ENCODE measurements around the gene TFEB.

DNA sequence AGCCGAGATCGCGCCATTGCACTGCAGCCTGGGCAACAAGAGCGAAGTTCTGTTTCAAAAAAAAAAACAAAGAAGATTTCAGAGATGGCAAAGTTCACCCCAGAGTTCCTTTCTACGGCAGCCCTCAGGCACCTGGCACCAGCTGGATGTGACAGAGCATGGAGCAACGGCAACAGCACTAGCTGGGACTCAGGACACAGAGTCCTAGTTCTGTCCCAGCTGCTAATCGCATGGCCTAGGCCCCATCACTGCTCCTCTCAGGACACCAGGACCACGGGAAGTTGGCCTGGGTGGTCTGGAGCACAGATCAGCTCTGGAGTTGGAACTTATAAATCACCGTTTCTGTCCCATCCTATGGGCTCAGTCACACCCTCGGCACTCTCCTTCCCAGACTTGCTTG, 10.7 kb upstream of the TFEB start:
- TF ChIP-seq POLR2AphosphoS5 (IDR thresholded peaks at IDR 0.05; ENCODE audit: low read depth, low read length) (no peak), POLR2A (IDR thresholded peaks at IDR 0.05; ENCODE audit: low read depth, low read length) (no peak)
